Measurements from ENCODE around the gene POU2F1.
A peak's percentile ranks its signal among the peaks of the same experiment; 100 is the strongest.

POU2F1 gene

DNA sequence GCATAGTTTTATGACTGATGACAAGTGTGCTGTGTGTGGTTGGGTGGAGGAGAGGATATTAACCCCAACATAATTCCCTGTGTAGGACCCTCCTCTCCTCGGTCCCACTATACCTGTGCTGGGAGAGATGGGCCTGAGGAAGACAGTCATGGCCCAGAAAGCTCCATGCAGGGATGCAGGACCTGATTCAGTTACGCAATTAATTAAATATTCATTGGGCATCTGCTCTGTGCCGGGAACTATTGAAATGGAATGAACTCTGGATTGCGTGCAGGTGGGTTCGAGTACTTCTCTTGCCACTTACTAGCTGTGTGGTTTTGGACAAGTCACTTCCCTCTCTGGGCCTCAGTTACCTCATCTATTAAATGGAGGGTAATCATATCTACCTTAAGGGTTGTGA is 223.1 kb downstream of the POU2F1 start:
- Histone ChIP-seq H3K9me3 (replicated peaks; ENCODE audit: insufficient read depth, low read length) (no peaks in the 10 kb centered on the region), H3K4me3 (ENCODE audit: low read length) (no peak overlapping the region)
- TF ChIP-seq EZH2 (optimal IDR thresholded peaks at IDR 0.05; ENCODE audit: low read depth, low read length) (no peak), CTCF (IDR thresholded peaks at IDR 0.05; ENCODE audit: low read length) (no peak), EZH2phosphoT487 (IDR thresholded peaks at IDR 0.05; ENCODE audit: low read length) (no peak)

GRCh38 chr1:167446966-167447365 is 226.3 kb downstream of the POU2F1 start:
- Histone ChIP-seq H3K4me3 (ENCODE audit: low read length) (0 out of 2 replicates have a peak overlapping the region, but pooled peaks have one; percentile 11), H3K9me2 (replicated peaks; ENCODE audit: insufficient read depth, low read length) (no peaks in the 10 kb centered on the region), H3K9ac (ENCODE audit: low read length) (peak overlapping the region; percentile 39; the same call in 1 of the 2 replicates), H3K27me3 (replicated peaks; ENCODE audit: insufficient read depth, low read length) (no peaks in the 10 kb centered on the region), H2AFZ (ENCODE audit: low read length) (peak overlapping the region; percentile 88), H3K36me3 (replicated peaks; ENCODE audit: insufficient read depth, low read length) (no peaks in the 10 kb centered on the region), H3K4me2 (ENCODE audit: low read depth, low read length) (peak overlapping the region; percentile 64; the same call in 1 of the 2 replicates), H3K4me1 (ENCODE audit: low read length) (peaks cover 27% of the 10 kb centered on the region), H3K79me2 (ENCODE audit: low read length) (no peaks in the 10 kb centered on the region), H3K9me3 (replicated peaks; ENCODE audit: insufficient read depth, low read length) (no peaks in the 10 kb centered on the region), H4K20me1 (ENCODE audit: insufficient read depth, low read length) (no peaks in the 10 kb centered on the region), H3K27ac (ENCODE audit: low read length) (peak overlapping the region; percentile 42; the same call in 1 of the 2 replicates), H3F3A (ENCODE audit: insufficient read depth, low read length) (peaks cover 6% of the 10 kb centered on the region)
- TF ChIP-seq EZH2phosphoT487 (IDR thresholded peaks at IDR 0.05; ENCODE audit: low read length) (no peak), CTCF (IDR thresholded peaks at IDR 0.05; ENCODE audit: low read length) (no peak), EZH2 (optimal IDR thresholded peaks at IDR 0.05; ENCODE audit: low read depth, low read length) (no peak)
- no peak for DNase-seq

More for the DNA sequence above, 223.1 kb downstream of the POU2F1 start:
- no peaks in the 10 kb centered on the region; the same call in 1 of the 2 replicates for H3F3A ChIP-seq (ENCODE audit: insufficient read depth, low read length)
- no peaks in the 10 kb centered on the region for H3K79me2 ChIP-seq (ENCODE audit: low read length)
- H3K27me3 ChIP-seq (replicated peaks; ENCODE audit: insufficient read depth, low read length): 0 out of 2 replicates have a peak, but pooled peaks cover 3% of the 10 kb centered on the region
- H4K20me1 ChIP-seq (ENCODE audit: insufficient read depth, low read length): no peaks in the 10 kb centered on the region
- H3K4me2 ChIP-seq (ENCODE audit: low read depth, low read length): no peak overlapping the region
- no peak for DNase-seq
- H3K4me1 ChIP-seq (ENCODE audit: low read length): peaks cover 17% of the 10 kb centered on the region
- no peak overlapping the region for H3K9ac ChIP-seq (ENCODE audit: low read length)
- no peak overlapping the region for H3K27ac ChIP-seq (ENCODE audit: low read length)
- no peak overlapping the region for H2AFZ ChIP-seq (ENCODE audit: low read length)
- H3K9me2 ChIP-seq (replicated peaks; ENCODE audit: insufficient read depth, low read length): no peaks in the 10 kb centered on the region
- H3K36me3 ChIP-seq (replicated peaks; ENCODE audit: insufficient read depth, low read length): no peaks in the 10 kb centered on the region

DNA sequence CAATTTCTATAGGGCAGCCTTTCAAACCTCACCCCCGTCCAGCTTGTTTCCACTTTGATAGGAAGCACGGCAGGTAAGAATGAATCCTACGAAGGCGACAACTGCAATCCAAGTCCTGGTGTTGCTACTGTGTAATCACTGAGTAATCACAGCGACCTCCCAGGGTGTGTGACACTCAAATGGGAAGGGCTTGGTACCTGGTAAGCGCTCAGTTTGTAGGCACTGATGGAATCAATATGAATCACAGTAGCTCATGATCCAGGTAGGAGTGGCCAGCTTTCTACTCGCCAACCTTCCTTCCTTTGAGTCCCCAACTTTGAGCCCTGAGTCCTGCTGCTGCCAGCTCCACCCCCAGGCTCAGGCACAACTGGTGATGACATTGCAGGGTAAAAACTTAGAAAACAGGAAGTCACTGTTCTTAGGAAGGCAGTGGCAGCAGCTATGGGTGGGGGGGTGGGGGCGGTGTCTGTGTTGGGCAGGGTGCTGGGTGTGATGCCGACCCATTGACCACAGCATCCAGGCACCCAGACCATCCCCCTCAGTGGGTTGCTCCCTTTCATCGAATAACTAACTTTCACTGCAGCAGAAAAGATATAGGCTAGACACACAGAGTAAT is 226.9 kb downstream of the POU2F1 start:
- no peaks in the 10 kb centered on the region for H3K9me3 ChIP-seq (replicated peaks; ENCODE audit: insufficient read depth, low read length)
- H4K20me1 ChIP-seq (ENCODE audit: insufficient read depth, low read length): no peaks in the 10 kb centered on the region
- peak overlapping the region; percentile 64 for H3K4me2 ChIP-seq (ENCODE audit: low read depth, low read length)
- DNase-seq: peak; percentile 82
- peaks cover 27% of the 10 kb centered on the region for H3K4me1 ChIP-seq (ENCODE audit: low read length)
- no peak for TF ChIP-seq CTCF (IDR thresholded peaks at IDR 0.05; ENCODE audit: low read length)
- TF ChIP-seq EZH2 (optimal IDR thresholded peaks at IDR 0.05; ENCODE audit: low read depth, low read length): no peak
- TF ChIP-seq EZH2phosphoT487 (IDR thresholded peaks at IDR 0.05; ENCODE audit: low read length): no peak
- no peaks in the 10 kb centered on the region for H3K27me3 ChIP-seq (replicated peaks; ENCODE audit: insufficient read depth, low read length)
- H3K9ac ChIP-seq (ENCODE audit: low read length): peak overlapping the region; percentile 39; the same call in 1 of the 2 replicates
- H3K27ac ChIP-seq (ENCODE audit: low read length): peak overlapping the region; percentile 42; the same call in 1 of the 2 replicates
- H3K79me2 ChIP-seq (ENCODE audit: low read length): no peaks in the 10 kb centered on the region
- peaks cover 6% of the 10 kb centered on the region for H3F3A ChIP-seq (ENCODE audit: insufficient read depth, low read length)
- H3K9me2 ChIP-seq (replicated peaks; ENCODE audit: insufficient read depth, low read length): no peaks in the 10 kb centered on the region
- H3K4me3 ChIP-seq (ENCODE audit: low read length): peak overlapping the region; percentile 11; the same call in 1 of the 2 replicates
- H3K36me3 ChIP-seq (replicated peaks; ENCODE audit: insufficient read depth, low read length): no peaks in the 10 kb centered on the region
- H2AFZ ChIP-seq (ENCODE audit: low read length): peak overlapping the region; percentile 88
